Measurements from ENCODE around the gene ZNF598.
A peak's percentile ranks its signal among the peaks of the same experiment; 100 is the strongest.

Gene ZNF598

DNA sequence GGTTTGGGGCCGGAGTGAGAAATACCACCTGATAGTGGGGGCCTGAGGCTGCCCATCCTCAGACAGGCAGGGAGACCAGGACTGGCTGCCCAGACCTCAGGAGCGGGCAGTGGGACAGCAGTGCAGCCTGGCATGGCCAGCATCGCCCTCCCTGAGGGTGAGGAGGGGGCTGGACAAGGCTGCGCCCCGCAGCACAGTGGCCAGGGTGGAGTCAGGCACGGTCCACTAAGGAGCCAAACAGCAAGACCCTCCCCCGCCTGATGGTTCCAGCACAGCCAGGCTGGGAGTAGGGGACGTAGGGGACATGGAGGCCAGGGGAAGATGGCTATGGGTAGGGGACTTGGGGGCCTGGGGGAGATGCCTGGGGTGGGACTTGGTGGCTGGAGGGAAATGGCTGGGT, 3.3 kb downstream of the ZNF598 start:
- DNase-seq (ENCODE audit: low spot score), result no peak

DNA sequence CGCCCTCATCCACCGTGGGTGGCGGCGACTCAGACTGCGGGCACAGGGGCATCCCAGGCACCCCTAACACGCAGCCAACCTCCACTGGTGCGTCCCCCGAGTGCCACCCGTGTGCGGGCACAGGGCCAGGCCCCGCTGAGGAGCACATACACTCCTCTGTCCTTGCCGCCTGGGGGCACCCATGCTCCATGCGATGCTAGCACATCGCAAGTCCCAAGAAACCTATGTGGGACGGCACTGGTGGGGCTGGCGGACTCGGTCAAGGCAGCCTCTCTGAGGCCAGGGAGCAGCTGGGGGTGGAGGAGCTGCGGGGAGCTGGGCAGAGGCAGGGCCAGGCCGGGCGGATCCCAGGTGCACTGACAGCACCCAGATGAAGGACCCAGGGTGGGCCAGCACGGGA, 4.0 kb downstream of the ZNF598 start:
- no peak for DNase-seq (ENCODE audit: low spot score)

DNA sequence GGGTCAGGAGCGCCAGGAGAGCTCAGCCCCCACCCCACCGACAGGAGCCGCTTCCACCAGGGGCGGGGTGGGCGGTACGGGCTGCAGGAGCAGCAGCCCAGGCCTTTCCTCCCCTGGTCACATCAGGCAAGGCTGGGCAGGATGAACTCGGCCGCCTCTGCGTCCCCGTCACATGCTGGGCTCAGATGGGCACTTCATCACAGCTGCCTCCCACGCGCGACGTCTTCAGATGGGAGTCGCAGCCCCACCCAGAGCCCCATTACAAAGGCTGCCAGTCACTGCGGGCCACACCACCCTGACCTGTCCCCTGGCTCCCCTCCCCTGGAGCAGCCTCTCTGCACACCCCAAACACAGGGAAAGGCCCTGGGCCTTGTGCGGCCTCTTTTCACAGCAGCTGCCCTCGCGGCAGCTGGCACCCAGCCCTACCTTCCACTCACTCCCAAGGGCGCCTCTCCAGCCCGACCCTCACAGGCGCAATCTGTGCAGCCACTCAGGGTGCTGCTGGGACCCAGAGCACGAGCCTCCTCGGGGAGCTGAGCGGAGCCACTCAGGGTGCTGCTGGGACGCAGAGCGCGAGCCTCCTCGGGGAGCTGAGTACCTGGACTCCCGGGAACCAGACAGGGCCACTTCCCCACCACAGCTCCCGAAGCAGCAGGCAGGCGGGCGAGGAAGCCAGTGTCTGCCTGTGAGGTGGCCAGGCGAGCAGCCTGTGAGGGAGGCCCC, 4.7 kb downstream of the ZNF598 start:
- DNase-seq (ENCODE audit: low spot score), result no peak

DNA sequence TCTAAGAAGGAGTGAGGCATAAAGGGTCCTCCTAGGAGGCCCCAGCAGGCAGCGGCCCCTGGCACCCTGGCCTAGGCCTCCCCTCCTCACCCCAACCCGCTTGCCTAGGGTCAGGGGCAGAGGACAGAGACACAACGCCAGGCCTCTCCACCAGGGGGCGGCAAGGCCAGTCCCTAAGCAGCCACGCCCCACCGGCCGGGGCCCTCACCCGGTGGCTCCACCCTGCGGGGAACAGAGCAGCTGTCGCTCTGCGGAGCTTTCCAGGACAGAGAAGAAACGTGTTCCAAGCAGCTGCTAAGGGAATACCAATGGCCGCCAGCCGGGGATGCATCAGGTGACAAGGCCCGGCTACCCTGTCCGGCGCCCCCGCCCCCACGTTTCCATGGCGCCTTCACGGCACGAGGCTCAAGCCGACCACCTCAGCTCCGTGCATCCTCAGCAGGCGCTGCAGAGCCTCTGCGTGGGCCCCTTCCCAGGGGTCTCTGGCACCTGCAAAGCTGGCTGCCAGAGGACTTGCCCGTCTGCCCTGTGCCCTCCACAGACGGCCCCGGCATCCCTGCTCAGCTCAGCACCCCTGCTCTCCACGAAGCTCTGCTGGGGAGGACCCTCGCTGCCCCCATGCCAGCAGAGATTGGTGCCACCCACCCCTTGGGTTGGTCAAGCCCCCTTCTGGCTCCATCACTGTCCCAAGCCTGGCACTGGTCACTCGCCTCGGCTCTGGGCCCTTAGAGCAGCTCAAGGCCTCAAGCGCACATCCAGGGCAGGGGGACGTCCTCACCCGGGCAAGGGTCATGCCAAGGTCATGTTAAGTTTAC, 5.6 kb downstream of the ZNF598 start:
- DNase-seq (ENCODE audit: low spot score), result peak; percentile 41

DNA sequence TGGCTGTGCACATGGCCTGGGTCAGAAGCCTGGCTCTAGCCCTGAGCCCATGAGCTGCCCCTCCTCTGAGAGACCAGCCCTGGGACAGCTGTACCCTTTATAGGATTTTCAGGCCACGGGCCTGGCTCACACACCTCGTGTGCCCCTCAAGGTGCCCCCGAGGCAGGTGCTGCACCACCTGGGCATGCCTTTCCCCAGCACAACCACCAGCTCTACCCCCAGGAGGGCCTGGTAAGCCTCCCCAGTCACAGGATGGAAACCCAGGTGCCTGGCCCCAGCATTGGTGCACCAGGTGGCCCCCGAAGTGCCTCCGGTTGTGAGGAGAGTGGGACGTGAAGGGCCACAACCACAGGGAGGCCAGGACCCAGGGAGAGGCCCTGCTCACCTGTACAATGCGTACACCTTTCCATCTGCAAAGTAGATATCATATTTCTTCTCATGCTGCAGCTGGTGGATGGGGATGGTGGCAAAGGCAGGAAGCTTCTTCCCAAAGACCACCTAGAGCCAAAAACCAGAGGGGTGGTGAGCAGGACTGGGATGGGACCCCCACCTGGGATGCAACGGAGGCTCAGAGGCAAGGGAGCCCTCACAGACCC, 6.3 kb downstream of the ZNF598 start:
- no peak for DNase-seq (ENCODE audit: low spot score)

DNA sequence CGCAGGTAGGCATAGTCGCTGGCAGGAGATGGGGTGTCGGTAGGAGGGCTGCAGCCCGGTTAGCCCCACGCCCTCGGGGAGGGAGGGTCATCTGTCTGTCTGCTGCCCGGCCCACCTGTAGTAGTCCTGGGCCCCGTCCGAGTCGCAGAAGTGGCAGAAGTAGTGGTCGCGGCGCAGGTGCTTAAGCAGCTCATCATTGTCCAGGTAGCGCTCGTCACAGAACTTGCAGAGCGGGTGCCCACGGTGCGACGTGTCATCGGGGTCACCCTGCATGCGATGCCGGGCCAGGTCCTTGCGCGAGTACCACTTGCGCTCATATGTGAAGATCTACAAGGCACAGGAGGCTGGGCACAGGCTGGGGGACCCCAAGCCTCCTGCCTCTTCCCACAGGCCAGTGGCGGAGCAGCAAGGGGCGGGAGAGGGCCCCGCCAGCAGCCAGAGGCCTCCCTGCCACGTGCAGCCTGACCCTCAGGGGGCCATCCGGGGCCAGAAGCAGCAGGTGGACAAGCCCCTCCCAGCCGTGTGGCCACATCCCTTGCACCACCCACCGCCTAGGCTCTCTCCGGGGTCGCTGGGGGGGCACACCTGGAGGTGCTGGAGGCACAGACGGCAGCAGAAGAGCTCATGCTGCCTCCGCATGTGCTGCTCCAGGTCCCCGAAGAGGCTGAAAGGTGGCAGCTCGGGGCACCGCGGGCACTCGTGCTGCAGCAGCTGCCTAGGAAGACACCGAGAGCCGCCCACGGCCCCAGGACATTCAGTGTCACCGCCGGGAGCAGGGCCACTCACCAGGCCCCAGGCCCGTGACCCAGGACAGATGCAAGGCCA, 7.0 kb downstream of the ZNF598 start:
- no peak for DNase-seq (ENCODE audit: low spot score)

DNA sequence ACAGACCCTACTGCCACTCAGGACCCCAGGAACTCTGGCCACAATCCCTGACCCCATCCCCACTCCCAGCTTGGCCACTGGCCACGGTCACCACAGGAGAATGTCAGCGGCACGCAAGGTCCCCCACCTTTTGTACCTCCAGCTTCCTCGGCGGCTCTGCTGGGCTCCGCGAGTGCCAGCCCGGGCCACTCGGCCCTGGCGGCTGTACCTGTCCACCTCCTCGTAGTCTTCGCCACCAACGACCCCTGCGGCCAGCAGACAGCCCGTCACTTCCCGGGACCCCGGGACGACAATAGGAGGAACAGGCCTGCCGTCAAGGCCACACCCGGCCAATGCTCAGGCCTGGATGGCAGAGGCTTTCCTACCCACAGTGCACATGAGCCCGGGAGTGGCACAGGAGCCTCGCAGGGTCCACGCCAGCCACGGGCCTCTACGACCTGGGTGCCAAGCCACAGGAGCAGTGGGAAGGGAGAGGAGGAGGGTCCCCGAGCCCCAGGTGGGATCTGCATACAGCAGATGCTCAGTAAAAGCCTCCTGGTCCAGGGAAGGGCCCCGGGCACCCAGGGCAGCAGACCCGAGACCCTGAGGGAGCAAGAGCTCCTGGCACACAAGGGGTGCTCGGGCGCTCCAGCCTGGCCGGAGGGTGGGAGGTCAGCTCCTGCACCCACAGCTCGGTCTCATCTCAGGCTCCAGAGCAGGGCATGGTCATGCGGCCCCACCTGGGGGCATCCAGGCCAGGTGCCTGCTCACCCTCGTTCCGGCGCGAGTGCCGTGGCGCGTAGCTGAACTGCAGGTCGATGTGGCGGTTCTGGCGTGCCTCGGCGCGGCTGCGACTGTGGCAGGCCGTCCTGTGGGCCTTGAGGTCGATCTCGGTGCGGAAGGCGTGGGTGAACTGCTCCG, 7.9 kb downstream of the ZNF598 start:
- no peak for DNase-seq (ENCODE audit: low spot score)

DNA sequence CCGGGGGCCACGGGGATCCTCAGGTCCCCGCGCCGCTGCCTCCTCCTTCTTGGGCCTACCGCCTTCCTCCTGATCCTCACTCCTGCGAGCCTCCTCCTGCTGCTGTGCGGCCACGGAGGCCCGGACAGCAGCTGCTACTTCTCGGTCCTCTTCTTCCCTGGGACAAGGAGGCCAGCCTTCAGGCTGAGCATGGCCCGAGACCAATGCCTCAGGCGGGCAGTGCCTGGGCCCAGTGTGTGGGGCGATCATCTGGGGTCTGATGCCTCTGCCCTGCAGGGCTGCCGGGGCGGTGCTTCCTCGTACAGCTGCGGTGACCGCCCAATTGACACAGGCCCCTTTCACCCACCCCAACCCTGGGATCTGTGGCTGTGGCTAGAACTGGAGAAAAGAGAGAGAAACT, 8.6 kb downstream of the ZNF598 start:
- no peak for DNase-seq (ENCODE audit: low spot score)

DNA sequence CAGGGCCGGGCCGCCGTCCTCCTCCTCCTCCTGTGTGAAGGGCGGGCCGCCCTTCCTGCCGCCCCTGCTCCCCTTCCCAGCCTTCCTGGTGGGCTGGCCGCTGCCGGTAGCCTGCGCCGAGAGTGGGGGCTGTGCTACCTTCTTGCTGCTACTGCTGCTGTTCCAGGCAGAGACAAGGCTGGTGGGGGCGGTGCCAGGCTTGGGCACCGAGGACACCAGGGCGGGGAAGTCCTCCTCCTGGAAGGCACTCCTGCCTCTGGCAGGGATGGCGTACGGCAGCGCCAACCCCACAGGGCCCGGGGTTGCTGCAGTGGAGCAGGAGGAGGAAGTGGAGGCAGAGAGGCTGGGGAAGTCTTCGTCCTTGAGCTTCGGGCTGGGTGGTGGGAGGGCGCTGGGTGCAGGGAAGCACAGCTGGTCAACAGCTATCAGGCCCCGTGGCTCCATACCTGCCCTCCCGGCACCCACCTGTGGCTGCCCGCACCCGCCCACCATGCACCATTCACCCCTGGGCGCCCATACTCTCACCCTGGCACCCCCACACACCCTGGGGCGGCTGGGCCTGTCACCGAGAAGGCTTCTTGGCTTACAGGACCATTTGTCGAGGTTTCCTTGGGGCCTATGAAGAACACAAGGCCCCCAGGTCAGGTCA, 9.6 kb downstream of the ZNF598 start:
- DNase-seq (ENCODE audit: low spot score), result no peak

DNA sequence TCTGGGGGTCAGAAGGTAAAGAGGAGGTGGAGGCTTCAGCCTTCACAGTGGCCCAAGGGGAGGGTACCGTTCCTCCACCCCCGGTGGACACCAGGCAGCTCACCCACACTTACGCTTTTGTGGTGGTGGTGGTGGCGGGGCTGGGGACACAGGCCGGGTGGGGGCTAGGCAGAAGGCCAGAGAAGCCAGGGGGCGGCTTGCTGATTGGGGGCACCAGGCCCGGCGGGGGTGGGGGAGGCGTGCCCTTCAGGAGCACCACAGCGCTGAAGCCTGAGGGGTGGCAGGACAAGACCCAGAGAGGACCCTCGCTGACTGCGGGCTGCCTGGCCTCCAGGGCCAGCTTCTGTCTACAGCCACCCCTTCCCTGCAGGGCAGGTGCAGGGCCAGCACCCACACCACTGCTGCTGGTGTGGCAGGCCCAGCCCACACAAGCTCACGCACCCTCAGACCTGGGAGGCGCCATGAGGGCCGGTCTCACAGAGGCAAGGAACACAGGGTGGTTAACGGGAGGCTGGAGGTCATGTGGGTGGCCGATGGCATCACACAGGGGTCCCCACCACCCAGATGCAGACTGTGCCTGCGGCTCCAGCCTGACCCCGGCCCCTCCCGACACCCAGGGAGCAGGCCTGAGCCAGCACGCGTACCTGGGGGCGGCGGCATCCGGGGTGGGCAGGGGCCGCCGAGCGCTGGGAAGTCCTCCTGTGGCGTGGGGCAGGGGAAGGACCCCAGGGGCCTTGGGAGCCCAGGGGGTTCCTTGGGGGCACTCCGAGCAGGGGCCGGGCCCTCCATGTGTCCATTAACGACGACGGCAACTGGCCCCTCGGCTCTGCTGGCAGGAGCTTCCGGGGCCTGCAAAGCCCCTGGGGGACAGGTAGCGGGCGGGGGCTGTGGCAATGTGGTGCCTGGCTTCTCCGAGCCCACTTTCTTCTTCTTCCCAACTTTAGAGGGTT, 10.5 kb downstream of the ZNF598 start:
- no peak for DNase-seq (ENCODE audit: low spot score)

DNA sequence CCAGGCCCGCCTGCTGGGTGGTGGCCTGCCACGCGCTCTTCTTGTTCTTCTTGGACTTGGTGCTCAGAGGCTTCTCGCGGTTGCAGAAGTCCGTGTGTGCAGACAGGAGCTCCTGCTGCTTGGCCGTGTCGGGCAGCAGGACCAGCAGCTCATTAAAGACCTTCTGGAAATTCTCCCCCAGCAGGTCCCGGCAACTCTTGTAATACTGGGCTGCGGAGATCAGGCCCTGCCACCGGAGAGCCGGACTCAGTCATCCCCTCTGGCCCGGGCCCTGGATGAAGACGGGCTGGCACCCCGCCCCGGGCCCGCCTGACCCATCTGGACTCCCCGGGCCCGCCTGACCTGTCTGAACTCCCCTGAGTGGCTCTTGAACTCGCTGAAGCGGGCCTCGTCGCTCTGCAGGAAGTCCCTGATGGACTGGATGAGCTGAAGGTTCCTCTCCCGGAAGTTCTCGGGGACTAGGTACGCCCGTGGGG, 11.2 kb downstream of the ZNF598 start:
- no peak for DNase-seq (ENCODE audit: low spot score)

DNA sequence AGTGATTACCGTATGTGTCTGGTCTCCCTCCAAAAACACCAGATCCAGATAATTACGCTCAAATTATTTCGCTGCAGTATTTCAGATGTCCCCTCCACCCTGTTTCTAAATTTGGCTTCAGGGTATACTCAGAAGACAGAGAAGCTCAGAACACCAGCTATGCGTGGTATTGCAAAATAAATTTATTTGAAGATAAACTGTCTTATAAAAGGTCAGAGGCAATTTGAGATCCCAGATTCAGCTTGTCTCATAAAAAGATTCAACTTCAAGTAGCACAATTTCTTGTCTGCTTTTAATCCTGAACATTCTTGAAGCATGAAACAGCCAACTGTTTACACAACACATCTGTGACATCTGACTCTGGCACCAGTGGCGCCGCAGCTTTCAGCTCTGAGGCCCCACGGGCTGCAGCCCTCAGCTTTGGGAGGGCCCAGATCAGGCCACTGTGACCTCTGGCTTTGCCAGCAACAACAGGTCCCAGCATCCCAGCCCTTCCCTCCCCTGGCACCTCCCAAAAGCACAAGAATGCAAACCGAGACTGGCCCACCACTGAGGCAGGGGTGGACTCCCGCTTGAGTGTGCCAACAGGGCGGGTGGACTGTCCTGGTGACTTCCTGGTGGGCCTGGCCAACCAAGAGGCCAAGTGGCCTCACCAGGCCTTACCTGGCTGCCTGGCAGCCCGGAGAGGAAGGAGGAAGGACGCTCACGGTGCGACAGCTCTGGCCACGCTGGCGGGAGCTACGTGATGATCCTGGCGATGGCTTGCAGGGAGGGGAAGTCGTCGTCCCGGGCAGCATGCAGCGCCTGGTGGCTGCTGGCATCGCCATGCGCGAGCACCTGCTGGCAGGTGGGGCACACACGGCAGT, 11.9 kb downstream of the ZNF598 start:
- DNase-seq (ENCODE audit: low spot score), result no peak

DNA sequence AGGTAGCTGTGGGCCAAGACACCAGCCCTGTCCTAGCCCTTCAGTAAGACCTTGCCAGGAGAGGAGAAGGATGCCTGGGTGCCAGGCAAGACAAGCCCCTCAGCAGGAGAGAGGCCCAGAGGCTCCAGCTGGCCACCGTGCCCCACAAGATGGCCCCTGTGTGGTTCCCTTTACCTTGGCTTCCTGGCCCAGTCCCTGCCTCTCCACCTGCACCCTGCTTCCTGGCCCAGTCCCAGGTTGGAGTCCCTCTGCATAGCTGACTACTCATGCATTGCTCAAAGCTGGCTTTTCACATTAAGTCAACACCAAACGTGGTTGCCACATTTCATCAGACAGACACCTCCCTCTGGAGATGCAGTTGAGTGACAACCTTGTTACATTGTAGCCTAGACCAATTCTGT, 15.9 kb downstream of the ZNF598 start:
- no peak for DNase-seq (ENCODE audit: low spot score)

DNA sequence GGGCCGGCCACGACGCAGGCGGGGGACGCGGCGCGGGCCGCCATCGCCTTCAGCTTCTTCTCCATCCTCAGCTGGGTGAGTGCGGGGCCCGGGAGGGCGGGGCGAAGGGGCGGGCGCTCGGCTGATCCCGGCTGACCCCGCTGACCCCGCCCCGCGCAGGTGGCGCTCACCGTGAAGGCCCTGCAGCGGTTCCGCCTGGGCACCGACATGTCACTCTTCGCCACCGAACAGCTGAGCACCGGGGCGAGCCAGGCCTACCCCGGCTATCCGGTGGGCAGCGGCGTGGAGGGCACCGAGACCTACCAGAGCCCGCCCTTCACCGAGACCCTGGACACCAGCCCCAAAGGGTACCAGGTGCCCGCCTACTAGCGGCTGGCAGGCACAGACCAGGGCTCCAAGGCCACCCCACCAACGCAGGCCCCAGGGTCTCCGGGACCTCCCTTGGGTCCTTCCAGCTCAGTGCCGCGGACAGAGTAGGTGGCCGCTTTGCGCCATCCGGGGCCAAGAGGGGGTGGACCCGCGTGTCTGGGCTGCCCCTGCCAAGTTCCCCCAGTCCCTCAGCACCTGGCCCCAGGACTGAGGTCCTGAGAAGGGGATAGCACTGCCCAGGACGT, 16.8 kb downstream of the ZNF598 start:
- DNase-seq (ENCODE audit: low spot score), result no peak

DNA sequence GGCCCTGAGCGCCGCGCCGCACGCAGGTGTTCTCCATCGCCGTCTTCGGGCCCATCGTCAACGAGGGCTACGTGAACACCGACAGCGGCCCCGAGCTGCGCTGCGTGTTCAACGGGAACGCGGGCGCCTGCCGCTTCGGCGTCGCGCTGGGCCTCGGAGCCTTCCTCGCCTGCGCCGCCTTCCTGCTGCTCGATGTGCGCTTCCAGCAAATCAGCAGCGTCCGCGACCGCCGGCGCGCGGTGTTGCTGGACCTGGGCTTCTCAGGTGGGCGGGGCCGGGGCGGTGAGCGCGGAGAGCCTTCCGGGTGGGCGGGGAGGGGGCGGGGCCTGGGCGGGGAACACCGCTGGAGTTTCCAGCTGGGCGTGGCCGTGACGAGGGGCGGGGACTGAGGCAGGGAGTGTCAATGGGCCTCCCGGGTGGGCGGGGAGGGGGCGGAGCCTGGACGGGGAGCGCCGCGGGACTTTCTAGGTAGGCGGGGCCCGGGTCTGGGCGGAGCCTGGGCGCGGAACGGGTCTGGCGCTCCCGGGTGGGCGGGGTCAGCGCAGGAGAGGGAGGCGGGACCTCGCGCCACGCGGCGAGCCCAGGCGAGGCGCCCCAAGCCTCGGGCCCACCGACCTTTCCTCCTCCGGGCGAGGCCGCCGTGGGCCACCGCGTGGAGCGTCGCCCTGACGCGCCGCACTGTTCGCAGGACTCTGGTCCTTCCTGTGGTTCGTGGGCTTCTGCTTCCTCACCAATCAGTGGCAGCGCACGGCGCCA, 17.5 kb downstream of the ZNF598 start:
- peak; percentile 77 for DNase-seq (ENCODE audit: low spot score)

DNA sequence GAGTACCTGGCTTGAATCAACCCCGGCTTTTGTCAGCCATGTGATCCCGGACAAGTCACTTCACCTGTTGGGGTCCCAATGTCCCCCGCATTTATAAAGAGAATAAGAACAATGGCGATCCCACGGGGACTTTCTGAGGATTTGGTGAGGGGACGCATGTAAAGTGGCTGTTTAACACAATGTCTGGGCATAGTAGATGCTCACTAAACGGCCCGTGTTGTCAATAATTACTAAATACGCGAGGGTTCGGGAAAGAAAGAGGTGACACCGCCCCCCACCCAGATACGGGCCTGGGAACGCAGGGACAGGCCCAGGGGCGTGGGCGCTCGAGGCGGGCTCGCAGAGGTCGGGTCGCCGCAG, 18.1 kb downstream of the ZNF598 start:
- no peak for DNase-seq (ENCODE audit: low spot score)

DNA sequence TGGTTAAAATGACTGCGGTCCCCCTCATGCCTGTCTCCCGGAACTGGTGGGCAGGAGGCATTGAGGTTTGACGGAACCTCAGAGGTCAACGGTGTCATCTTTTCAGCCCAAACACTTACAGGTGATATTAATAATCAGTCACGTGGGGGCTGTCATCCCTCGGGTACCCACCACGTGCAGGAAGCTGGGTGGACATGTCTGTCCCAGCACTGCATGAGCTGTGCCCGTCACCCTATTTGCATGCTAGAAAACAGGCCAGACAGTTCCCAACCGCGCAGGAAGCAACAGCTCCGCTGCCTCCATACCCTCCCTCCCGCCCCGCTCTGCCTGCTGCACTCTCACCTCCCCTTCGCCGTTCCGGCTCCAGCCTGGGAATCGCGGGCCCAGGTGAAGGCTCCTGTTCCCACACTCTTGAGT, 18.5 kb downstream of the ZNF598 start:
- no peak for DNase-seq (ENCODE audit: low spot score)

Data from putamen (tissue), 1 donor.